WERI-Rb-1 (cell line): ENCODE data around the gene HOXC12.

Experiments used
- DNase-seq: peaks from one replicate; pipeline ENCODE4 v3.0.0-alpha.2; 2020
- H3K27ac ChIP-seq: fragments of 250-450 bp; sonication (Bioruptor Pico); 2 replicates; pipeline ENCODE4 v1.5.1; 2020; ENCODE audit warnings: mild to moderate bottlenecking, moderate library complexity
- H3K27me3 ChIP-seq: fragments of 250-450 bp; sonication (Bioruptor Pico); 2 replicates; pipeline ENCODE4 v1.5.1; 2021; ENCODE audit warnings: mild to moderate bottlenecking, low read depth, moderate library complexity; ENCODE audit not compliant: insufficient read depth, severe bottlenecking
- H3K36me3 ChIP-seq: fragments of 250-450 bp; sonication (Bioruptor Pico); 2 replicates; pipeline ENCODE4 v1.5.1; 2020; ENCODE audit warnings: mild to moderate bottlenecking, moderate library complexity
- H3K4me3 ChIP-seq: 2 replicates; pipeline ENCODE4 v1.5.1; 2011; ENCODE audit warnings: low read depth, mild to moderate bottlenecking, control low read depth, low read length
- H3K9me3 ChIP-seq: fragments of 250-450 bp; sonication (Bioruptor Pico); 2 replicates; pipeline ENCODE4 v1.5.1; 2021; ENCODE audit warnings: mild to moderate bottlenecking, moderate library complexity; ENCODE audit not compliant: severe bottlenecking
- TF ChIP-seq, protein P1 (sequence below): IDR thresholded peaks from 2 replicates; pipeline ENCODE4 v1.5.1; 2011; ENCODE audit warnings: low read depth, mild to moderate bottlenecking, control low read depth, inconsistent platforms, low read length

Gene HOXC12

DNA sequence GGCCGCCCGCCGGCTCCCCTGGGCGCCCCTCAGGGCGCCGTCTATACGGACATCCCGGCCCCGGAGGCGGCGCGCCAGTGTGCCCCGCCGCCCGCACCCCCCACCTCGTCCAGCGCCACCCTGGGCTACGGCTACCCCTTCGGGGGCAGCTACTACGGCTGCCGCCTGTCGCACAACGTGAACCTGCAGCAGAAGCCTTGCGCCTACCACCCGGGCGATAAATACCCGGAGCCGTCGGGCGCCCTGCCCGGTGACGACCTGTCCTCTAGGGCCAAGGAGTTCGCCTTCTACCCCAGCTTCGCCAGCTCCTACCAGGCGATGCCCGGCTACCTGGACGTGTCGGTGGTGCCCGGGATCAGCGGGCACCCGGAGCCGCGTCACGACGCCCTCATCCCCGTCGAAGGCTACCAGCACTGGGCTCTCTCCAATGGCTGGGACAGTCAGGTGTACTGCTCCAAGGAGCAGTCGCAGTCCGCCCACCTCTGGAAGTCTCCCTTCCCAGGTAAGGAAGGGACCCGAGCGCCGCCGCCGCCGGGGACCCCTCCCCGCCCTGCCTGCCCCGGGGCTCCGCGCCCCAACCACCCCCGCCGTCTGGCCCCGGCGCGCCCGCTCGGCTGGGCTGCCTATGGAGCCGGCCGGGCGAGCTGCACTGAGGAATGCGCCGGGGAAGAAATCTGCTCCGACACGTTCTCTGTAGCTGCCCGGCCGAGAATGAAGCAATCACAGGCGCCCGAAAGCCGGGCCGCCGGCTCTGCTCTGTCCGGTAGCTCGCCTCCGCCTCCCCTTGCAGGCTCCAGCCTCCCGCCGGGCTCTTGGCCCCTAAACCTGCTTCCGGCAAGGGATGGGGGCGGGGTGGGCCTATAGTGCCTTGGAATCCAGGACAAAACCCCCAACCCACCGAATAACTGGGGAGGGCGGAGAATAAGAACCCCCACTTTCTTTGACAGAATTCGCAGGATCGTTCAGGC is 15.3 kb upstream of the HOXC12 start:
- Histone ChIP-seq H3K4me3 (peak overlapping the region; percentile 43), H3K27ac (no peak overlapping the region)

DNA sequence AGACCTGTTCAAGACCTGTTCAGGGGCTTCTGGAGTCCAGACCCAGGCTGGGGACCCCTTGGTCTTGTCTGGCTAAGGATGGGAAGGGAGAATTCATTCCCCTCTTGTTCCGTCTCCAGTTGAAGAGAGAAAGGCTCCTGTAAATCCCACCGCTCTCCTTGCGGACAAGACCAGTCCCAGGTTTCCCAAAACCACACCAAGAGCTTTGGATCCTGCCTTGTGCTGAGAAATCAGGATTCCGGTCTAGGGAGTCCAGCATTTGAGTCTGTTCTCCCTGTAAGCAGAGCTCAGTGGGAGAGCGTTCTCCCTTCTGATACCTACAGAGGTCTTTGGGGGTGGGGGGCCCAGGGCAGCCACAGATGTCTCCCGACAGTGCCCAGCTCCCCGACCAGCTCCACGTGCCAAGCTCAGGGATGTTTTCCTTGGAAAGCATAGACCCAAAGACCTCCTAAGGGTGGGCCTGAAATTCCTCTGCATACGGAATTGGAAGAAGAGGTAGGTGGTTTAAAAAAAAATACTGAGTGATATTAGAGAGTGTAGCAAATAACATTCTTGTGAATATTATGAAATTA is 14.2 kb upstream of the HOXC12 start:
- Histone ChIP-seq H3K27me3 (peaks cover 67% of the 10 kb centered on the region), H3K9me3 (no peaks in the 10 kb centered on the region), H3K27ac (no peak overlapping the region), H3K36me3 (no peaks in the 10 kb centered on the region), H3K4me3 (no peak overlapping the region)
- DNase-seq = no peak
- TF ChIP-seq, protein P1, sequence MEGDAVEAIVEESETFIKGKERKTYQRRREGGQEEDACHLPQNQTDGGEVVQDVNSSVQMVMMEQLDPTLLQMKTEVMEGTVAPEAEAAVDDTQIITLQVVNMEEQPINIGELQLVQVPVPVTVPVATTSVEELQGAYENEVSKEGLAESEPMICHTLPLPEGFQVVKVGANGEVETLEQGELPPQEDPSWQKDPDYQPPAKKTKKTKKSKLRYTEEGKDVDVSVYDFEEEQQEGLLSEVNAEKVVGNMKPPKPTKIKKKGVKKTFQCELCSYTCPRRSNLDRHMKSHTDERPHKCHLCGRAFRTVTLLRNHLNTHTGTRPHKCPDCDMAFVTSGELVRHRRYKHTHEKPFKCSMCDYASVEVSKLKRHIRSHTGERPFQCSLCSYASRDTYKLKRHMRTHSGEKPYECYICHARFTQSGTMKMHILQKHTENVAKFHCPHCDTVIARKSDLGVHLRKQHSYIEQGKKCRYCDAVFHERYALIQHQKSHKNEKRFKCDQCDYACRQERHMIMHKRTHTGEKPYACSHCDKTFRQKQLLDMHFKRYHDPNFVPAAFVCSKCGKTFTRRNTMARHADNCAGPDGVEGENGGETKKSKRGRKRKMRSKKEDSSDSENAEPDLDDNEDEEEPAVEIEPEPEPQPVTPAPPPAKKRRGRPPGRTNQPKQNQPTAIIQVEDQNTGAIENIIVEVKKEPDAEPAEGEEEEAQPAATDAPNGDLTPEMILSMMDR = no peak

More for the DNA sequence above, 15.3 kb upstream of the HOXC12 start:
- Histone ChIP-seq H3K9me3 (no peaks in the 10 kb centered on the region), H3K36me3 (no peaks in the 10 kb centered on the region), H3K27me3 (peaks cover 76% of the 10 kb centered on the region)
- no peak for DNase-seq
- TF ChIP-seq, protein P1 = no peak

DNA sequence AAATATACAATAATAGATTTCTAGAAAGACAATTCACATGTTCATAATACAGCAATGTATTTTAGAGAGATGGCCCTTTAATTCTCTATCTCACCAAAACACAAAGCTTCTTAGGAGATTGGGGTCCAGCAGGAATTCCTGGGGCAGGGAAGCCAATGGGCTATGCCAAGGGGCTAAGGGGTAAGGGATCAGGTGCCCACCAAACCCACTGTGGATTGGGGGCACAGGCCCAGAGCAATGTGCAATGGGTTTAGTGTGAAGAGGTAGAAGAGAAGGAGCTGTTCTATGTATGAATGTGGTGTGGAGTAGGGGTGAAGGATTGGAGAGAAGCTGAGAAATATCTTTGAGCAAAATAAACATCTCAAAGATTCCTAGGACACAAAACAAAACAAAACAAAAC is 13.5 kb upstream of the HOXC12 start:
- DNase-seq = no peak
- Histone ChIP-seq H3K27ac (no peak overlapping the region), H3K27me3 (peaks cover 61% of the 10 kb centered on the region), H3K9me3 (no peaks in the 10 kb centered on the region), H3K4me3 (no peak overlapping the region), H3K36me3 (no peaks in the 10 kb centered on the region)
- TF ChIP-seq, protein P1 = no peak

DNA sequence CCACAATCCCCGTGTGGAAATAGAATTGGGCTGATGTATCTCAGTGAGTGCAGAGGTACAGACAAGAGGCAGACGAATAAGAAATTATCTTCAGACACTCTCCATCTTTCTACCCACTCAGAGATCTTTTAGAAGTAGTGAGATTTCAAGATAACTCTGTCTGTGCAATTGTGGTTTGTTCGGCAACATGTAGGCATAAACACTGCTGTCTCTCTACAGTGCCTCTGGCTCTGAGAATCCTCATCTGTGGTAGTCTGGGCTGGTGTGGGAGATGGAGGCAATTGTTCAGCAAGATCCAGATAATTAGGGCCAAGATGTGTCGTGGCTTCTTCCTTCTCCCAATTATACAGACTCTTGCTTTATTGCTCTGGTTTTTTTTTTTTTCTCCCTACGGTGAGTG is 13.0 kb upstream of the HOXC12 start:
- TF ChIP-seq, protein P1 = no peak
- Histone ChIP-seq H3K27ac (no peak overlapping the region), H3K4me3 (no peak overlapping the region)

DNA sequence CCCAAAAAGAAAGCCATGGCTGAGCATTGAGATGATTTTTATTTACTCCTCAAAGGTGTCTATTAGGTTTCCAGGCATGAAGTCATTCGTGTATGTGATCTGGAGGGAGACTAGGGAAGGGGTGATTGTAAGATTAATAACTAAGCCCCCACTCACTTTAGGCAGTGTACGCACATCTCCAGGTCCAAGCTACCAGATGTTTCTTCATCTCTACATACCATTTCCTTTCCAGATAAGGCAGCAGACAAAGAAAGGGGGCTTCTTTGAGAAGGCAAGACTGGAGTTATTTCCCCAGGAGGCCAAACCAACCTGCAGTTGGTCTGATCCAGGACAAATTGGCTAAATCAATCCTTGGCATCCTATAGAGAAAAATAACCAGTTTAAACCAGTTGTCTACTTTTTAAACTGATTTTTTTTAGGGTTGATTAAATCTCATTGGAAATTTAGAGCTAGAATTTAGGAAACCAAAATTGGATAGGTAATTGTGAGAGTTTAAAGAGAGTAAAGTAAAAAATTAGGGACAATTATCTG is 12.2 kb upstream of the HOXC12 start:
- Histone ChIP-seq H3K27me3 (peaks cover 50% of the 10 kb centered on the region), H3K9me3 (no peaks in the 10 kb centered on the region), H3K27ac (no peak overlapping the region), H3K36me3 (no peaks in the 10 kb centered on the region), H3K4me3 (no peak overlapping the region)
- TF ChIP-seq, protein P1 = no peak
- no peak for DNase-seq

More for the DNA sequence above, 13.0 kb upstream of the HOXC12 start:
- Histone ChIP-seq H3K27me3 (peaks cover 57% of the 10 kb centered on the region), H3K36me3 (no peaks in the 10 kb centered on the region), H3K9me3 (no peaks in the 10 kb centered on the region)
- no peak for DNase-seq
